Astrocyte (in vitro differentiated cells and primary cell): Measurements from ENCODE around the gene CD22.

Experiments
- CTCF ChIP-seq: IDR thresholded peaks from 2 replicates; pipeline ENCODE4 v1.5.1; 2011; ENCODE audit warnings: low read depth, mild to moderate bottlenecking, inconsistent platforms, low read length, moderate library complexity; ENCODE audit not compliant: insufficient read depth
- EZH2 ChIP-seq: IDR thresholded peaks from 2 replicates; pipeline ENCODE4 v1.6.1; 2012; ENCODE audit warnings: mild to moderate bottlenecking, low read length, inconsistent platforms; ENCODE audit not compliant: insufficient read depth

- TF ChIP-seq CTCF (no peak), EZH2 (no peak)
Observed at GRCh38 chr19:35292421-35293362, 36.3 kb upstream of the CD22 start.
